Activated T-helper 1 cell treated with anti-CD3 and anti-CD28 coated beads, Interleukin-12 subunit alpha, Interleukin-12 subunit beta, Interleukin-2, Interleukin-4 antibody, amounts not matched to agents 30 ng/mL and 10 ng/mL and 1 ng/mL, durations not matched to agents 14 hours and 24 hours and 36 hours (primary cell): ENCODE data around the gene UPK3BL1. TPM values are rescaled to one million over a fixed set of nuclear protein-coding genes. Genes with fewer than 3 reads are reported as not detected.
"Not testable (repeated sequence)": the region's sequence is repeated elsewhere in the genome, so short reads cannot be mapped to it uniquely, and the experiment has no call there.

Experiments
- DNase-seq: peaks from one replicate; pipeline ENCODE4 v3.0.0; 2021; ENCODE audit warnings: low spot score
- H3K27ac Mint-ChIP-seq: one replicate; pipeline ENCODE4 v1.8.0; 2021; ENCODE audit warnings: mild to moderate bottlenecking, mixed read lengths
- H3K27me3 Mint-ChIP-seq: one replicate; pipeline ENCODE4 v1.8.0; 2022; ENCODE audit warnings: mild to moderate bottlenecking, moderate library complexity, mixed read lengths; ENCODE audit not compliant: insufficient read depth
- H3K36me3 Mint-ChIP-seq: one replicate; pipeline ENCODE4 v1.8.0; 2021; ENCODE audit warnings: low read depth, mixed read lengths
- H3K4me1 Mint-ChIP-seq: one replicate; pipeline ENCODE4 v1.8.0; 2021; ENCODE audit warnings: low read depth, mixed read lengths
- H3K4me3 Mint-ChIP-seq: one replicate; pipeline ENCODE4 v1.8.0; 2021; ENCODE audit warnings: mild to moderate bottlenecking, moderate library complexity, mixed read lengths
- H3K9me3 Mint-ChIP-seq: one replicate; pipeline ENCODE4 v1.8.0; 2021; ENCODE audit warnings: mixed read lengths
- intact Hi-C: fragments of 100-400 bp; cut with micrococcal nuclease; formaldehyde crosslinking; loops from one replicate; pipeline ENCODE4 v1.15.1; 2024
- total RNA-seq: library from RNA; stranded (reverse); gene quantifications from 2 replicates; pipeline ENCODE4 v1.2.3, GENCODE V29; 2022

The UPK3BL1 gene
- total RNA-seq, 1 donor from 2014 or later, result 16.9 TPM

- DNase-seq, H3K4me1 Mint-ChIP-seq, H3K36me3 Mint-ChIP-seq, H3K4me3 Mint-ChIP-seq, H3K27me3 Mint-ChIP-seq, H3K27ac Mint-ChIP-seq, H3K9me3 Mint-ChIP-seq, intact Hi-C loops: not testable (repeated sequence)
Measured at GRCh38 chr7:102592477-102593019, 50.0 kb downstream of the UPK3BL1 start.

- intact Hi-C loops, H3K9me3 Mint-ChIP-seq, H3K27me3 Mint-ChIP-seq, H3K36me3 Mint-ChIP-seq, DNase-seq, H3K4me3 Mint-ChIP-seq, H3K4me1 Mint-ChIP-seq, H3K27ac Mint-ChIP-seq: not testable (repeated sequence)
Measured at GRCh38 chr7:102589857-102590256, 52.7 kb downstream of the UPK3BL1 start.

Other genes with a start within 250 kb of the UPK3BL1 start
- gene PRKRIP1, start 246.4 kb downstream of the UPK3BL1 start, total RNA-seq, result 25.7 and 28.3 TPM in 2 replicates
- gene ORAI2, start 209.2 kb downstream of the UPK3BL1 start, total RNA-seq, result 55.2 and 59.9 TPM in 2 replicates
- gene ALKBH4, start 177.9 kb downstream of the UPK3BL1 start, total RNA-seq, result 10.7 and 11.2 TPM in 2 replicates
- 32.9 and 36.3 TPM in 2 replicates for gene LRWD1, start 177.8 kb downstream of the UPK3BL1 start, total RNA-seq
- 49.7 and 55.3 TPM in 2 replicates for gene POLR2J, start 163.9 kb downstream of the UPK3BL1 start, total RNA-seq
- 25.4 and 25.9 TPM in 2 replicates for gene RASA4B, start 125.0 kb downstream of the UPK3BL1 start, total RNA-seq
- gene UPK3BL2, start 99.1 kb downstream of the UPK3BL1 start, total RNA-seq, result 13.4 and 15.7 TPM in 2 replicates
- gene SPDYE2, start 91.6 kb downstream of the UPK3BL1 start, total RNA-seq, result not detected in 2 replicates
- 49.6 and 53.9 TPM in 2 replicates for gene POLR2J3, start 70.2 kb downstream of the UPK3BL1 start, total RNA-seq
- gene RASA4, start 26.0 kb downstream of the UPK3BL1 start, total RNA-seq, result 50.1 and 50.4 TPM in 2 replicates
- gene SPDYE2B, start 7.5 kb upstream of the UPK3BL1 start, total RNA-seq, result not detected in 2 replicates
- 19.5 and 21.5 TPM in 2 replicates for gene POLR2J2, start 28.9 kb upstream of the UPK3BL1 start, total RNA-seq
- 9.1 and 10.7 TPM in 2 replicates for gene FAM185A, start 106.2 kb upstream of the UPK3BL1 start, total RNA-seq